HepG2 (cell line): ENCODE results near the gene VPS13D. TPM values are rescaled to one million over a fixed set of nuclear protein-coding genes. Genes with fewer than 3 reads are reported as not detected.

Experiments
- GABPB1 ChIP-seq: IDR thresholded peaks from 2 replicates; pipeline ENCODE4 v1.6.1; 2016; ENCODE audit warnings: mild to moderate bottlenecking, missing genetic modification reagents, moderate library complexity, missing compliant biosample characterization
- HCFC1 ChIP-seq: fragments of 150-350 bp; IDR thresholded peaks from 2 replicates; pipeline ENCODE4 v1.6.1; 2014; ENCODE audit warnings: low read depth, low read length
- HDAC2 ChIP-seq: sonication (generic); formaldehyde crosslinking; IDR thresholded peaks from 2 replicates; pipeline ENCODE4 v1.4.0; 2020; ENCODE audit warnings: missing genetic modification reagents
- HMG20B ChIP-seq: conservative IDR thresholded peaks from 2 replicates; pipeline ENCODE4 v1.6.1; 2016; ENCODE audit warnings: missing genetic modification reagents, missing compliant biosample characterization
- HOXA3 ChIP-seq: sonication (generic); formaldehyde crosslinking; IDR thresholded peaks from 2 replicates; pipeline ENCODE4 v1.5.0; 2020; ENCODE audit warnings: missing genetic modification reagents
- IRF9 ChIP-seq: sonication (generic); formaldehyde crosslinking; IDR thresholded peaks from 2 replicates; pipeline ENCODE4 v1.8.0; 2022; ENCODE audit warnings: missing genetic modification reagents, mild to moderate bottlenecking, borderline replicate concordance
- LCORL ChIP-seq, 2 experiments: fragments of 450-650 bp in 1 of 2; sonication (generic) in 1 of 2; formaldehyde crosslinking in 1 of 2; IDR thresholded peaks; 2 replicates each; pipeline versions ENCODE4 v1.5.0 to v1.6.1; 2017 to 2020; ENCODE audit warnings: antibody characterized with exemption in 1 of 2, missing genetic modification reagents in 1 of 2
- NR2F1 ChIP-seq, 2 experiments: fragments of 450-650 bp in 1 of 2; formaldehyde crosslinking in 1 of 2; IDR thresholded peaks; 2 replicates each; pipeline versions ENCODE4 v1.5.0 to v1.6.1; 2016 to 2020; ENCODE audit warnings: mild to moderate bottlenecking in 1 of 2, missing compliant biosample characterization in 1 of 2, missing genetic modification reagents in 1 of 2, moderate library complexity in 1 of 2
- NR2F6 ChIP-seq, 2 experiments: IDR thresholded peaks; 2 replicates each; pipeline ENCODE4 v1.6.1; 2016; ENCODE audit warnings: antibody characterized with exemption in 1 of 2, mild to moderate bottlenecking in 1 of 2
- PCBP1 ChIP-seq: fragments of 200-400 bp; formaldehyde crosslinking; IDR thresholded peaks from 2 replicates; pipeline ENCODE4 v1.6.1; 2017; ENCODE audit warnings: mild to moderate bottlenecking, low read depth, low read length, borderline replicate concordance
- SKI ChIP-seq: fragments of 450-650 bp; IDR thresholded peaks from one replicate; pipeline ENCODE4 v1.6.1; 2018; ENCODE audit warnings: mild to moderate bottlenecking; ENCODE audit not compliant: partially characterized antibody
- SMAD9 ChIP-seq: sonication (generic); formaldehyde crosslinking; IDR thresholded peaks from 2 replicates; pipeline ENCODE4 v1.5.1; 2020; ENCODE audit warnings: mild to moderate bottlenecking, missing genetic modification reagents
- SNAPC4 ChIP-seq: sonication (generic); formaldehyde crosslinking; IDR thresholded peaks from 2 replicates; pipeline ENCODE4 v1.4.0; 2020; ENCODE audit warnings: mild to moderate bottlenecking, missing genetic modification reagents
- TGIF2 ChIP-seq: IDR thresholded peaks from 2 replicates; pipeline ENCODE4 v1.6.1; 2016; ENCODE audit warnings: control low read depth, missing compliant biosample characterization
- TP53 ChIP-seq: sonication (generic); formaldehyde crosslinking; conservative IDR thresholded peaks from 2 replicates; pipeline ENCODE4 v1.4.0; 2020; ENCODE audit warnings: missing genetic modification reagents
- YY1 ChIP-seq: IDR thresholded peaks from 2 replicates; pipeline ENCODE4 v1.6.1; 2011; ENCODE audit warnings: low read length, low read depth, moderate library complexity, mild to moderate bottlenecking; ENCODE audit not compliant: insufficient read depth, insufficient replicate concordance
- ZFP36L2 ChIP-seq: sonication (generic); formaldehyde crosslinking; IDR thresholded peaks from 2 replicates; pipeline ENCODE4 v1.4.0; 2020; ENCODE audit warnings: missing genetic modification reagents
- ZNF121 ChIP-seq: sonication (generic); formaldehyde crosslinking; IDR thresholded peaks from 2 replicates; pipeline ENCODE4 v1.5.0; 2020; ENCODE audit warnings: mild to moderate bottlenecking, missing genetic modification reagents
- ZNF225 ChIP-seq: sonication (generic); formaldehyde crosslinking; IDR thresholded peaks from 2 replicates; pipeline ENCODE4 v1.4.0; 2020; ENCODE audit warnings: mild to moderate bottlenecking, missing genetic modification reagents
- ZNF280B ChIP-seq: sonication (generic); formaldehyde crosslinking; IDR thresholded peaks from 2 replicates; pipeline ENCODE4 v1.5.0; 2020; ENCODE audit warnings: missing genetic modification reagents, mild to moderate bottlenecking, borderline replicate concordance
- ZNF570 ChIP-seq: sonication (generic); formaldehyde crosslinking; IDR thresholded peaks from 2 replicates; pipeline ENCODE4 v1.4.0; 2020; ENCODE audit warnings: mild to moderate bottlenecking, missing genetic modification reagents, borderline replicate concordance
- ZNF841 ChIP-seq: sonication (generic); formaldehyde crosslinking; IDR thresholded peaks from 2 replicates; pipeline ENCODE4 v1.8.1; 2023; ENCODE audit warnings: missing genetic modification reagents, borderline replicate concordance
- polyA plus RNA-seq, 8 experiments: library from polyadenylated mRNA; depleted of rRNA in 3 of 8; stranded (reverse) in 7 of 8; unstranded in 1 of 8; fragments of >200 nt; fragmentation: Illumina TruSeq in 4 of 8; extraction: Trizol in 4 of 8; gene quantifications; 2 replicates each; pipeline versions ENCODE4 v1.2.1 to v1.2.3, GENCODE V29; 2011 to 2016; ENCODE audit warnings: low read depth in 4 of 8, missing spikeins in 1 of 8, mixed read lengths in 1 of 8; ENCODE audit not compliant: insufficient read depth in 1 of 8
- total RNA-seq, 5 experiments: library from RNA; depleted of rRNA; stranded (reverse); fragments of >200 nt; fragmentation: Illumina TruSeq; extraction: Trizol; gene quantifications; 2 replicates each; pipeline ENCODE4 v1.2.3, GENCODE V29; 2016; ENCODE audit warnings: low read depth in 1 of 5

The VPS13D gene
- total and polyA plus RNA-seq, 2 of the 13 experiments (the other 11 are each of a cell fraction or from before 2014, with no cell fraction given), result 8.6 to 13.9 TPM

DNA sequence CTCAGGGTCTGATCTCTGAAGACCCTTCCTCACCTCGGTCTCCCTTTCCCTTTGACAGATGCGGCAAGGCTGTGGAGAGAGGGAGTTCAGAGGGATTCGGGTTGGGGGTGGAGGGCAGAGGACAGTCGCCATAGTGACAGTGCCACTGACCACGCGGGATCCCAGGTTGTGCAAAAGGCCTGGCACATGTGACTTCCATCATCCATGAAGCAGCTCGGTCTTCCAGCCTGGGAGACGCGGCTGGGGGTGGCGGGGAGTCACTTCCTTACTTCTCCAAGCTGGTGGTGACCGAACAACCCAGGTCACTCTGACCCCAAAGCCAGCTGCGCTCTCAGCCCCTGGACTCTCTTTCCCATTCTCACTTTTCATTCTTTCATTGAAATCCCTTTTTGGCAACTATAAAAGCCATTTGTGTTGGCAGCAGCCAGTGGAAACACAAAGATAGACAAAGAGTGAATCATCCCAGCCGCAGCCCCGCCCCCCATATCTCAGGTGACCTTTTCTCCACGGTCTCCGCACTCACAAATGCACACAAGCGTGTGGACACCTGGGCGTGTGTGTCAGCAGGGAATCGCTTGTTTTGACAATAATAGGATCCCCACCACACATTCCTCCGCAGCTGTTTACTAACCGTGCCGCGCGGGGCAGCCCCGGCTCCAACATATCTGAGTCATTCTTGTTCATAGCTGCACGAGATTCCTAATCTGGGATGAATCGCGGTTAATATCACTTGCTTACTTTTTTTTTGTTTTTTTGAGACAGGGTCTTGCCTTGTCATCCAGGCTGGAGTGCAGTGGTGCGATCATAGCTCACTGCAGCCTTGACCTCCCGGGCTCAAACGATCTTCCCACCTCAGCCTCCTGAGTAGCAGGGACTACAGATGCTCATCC lies 319.9 kb downstream of the VPS13D start (continued):
- TF ChIP-seq YY1 (no peak), TGIF2 (CRISPR knock-in tag) (peak; percentile 37), HDAC2 (CRISPR knock-in tag) (no peak), ZNF280B (no peak), PCBP1 (no peak), LCORL (IDR thresholded peaks at IDR 0.05) (no peak), LCORL (CRISPR knock-in tag; IDR thresholded peaks at IDR 0.05) (peak; percentile 75), SNAPC4 (CRISPR knock-in tag) (no peak), ZNF841 (CRISPR knock-in tag) (no peak), HOXA3 (no peak), ZNF570 (CRISPR knock-in tag) (no peak), SKI (peak; percentile 54), ZNF121 (CRISPR knock-in tag) (no peak), IRF9 (CRISPR knock-in tag) (no peak), ZFP36L2 (CRISPR knock-in tag) (no peak), HMG20B (no peak), GABPB1 (CRISPR knock-in tag) (peak; percentile 8; the same call in 1 of the 2 replicates), NR2F6 (IDR thresholded peaks at IDR 0.05) (no peak; the same call in none of the 2 replicates), NR2F6 (CRISPR knock-in tag; IDR thresholded peaks at IDR 0.05) (peak; percentile 46; the same call in 1 of the 2 replicates), SMAD9 (CRISPR knock-in tag) (no peak), HCFC1 (no peak), TP53 (CRISPR knock-in tag) (no peak), ZNF225 (CRISPR knock-in tag) (no peak), NR2F1 (CRISPR knock-in tag; IDR thresholded peaks at IDR 0.05) (no peak)
